GM12878 (cell line): Measurements from ENCODE around the gene PERM1. TPM values are rescaled to one million over a fixed set of nuclear protein-coding genes. Genes with fewer than 3 reads are reported as not detected.
A peak's percentile ranks its signal among the peaks of the same experiment; 100 is the strongest.

ENCODE experiments used
- ATAC-seq: fragments of 200-7000 bp; cut with Tn5 transposase; 3 replicates; pipeline ENCODE4 v1.9.1; 2020; ENCODE audit warnings: mild to moderate bottlenecking, moderate library complexity
- BruUV-seq: library from RNA; stranded (reverse); fragments of 400-500 nt; replicated peaks from 2 replicates; lab custom pipeline; 2021; lab: Mats Ljungman, UMichigan
- CTCF ChIA-PET: fragments of 300-600 bp; sonication (Branson Sonifier 250); formaldehyde crosslinking; extraction: SDS; loops from one replicate; lab custom pipeline; 2021; ENCODE audit warnings: inconsistent platforms; lab: Yijun Ruan, JAX
- POLR2A ChIA-PET: fragments of 350-600 bp; formaldehyde crosslinking; extraction: SDS; loops from one replicate; lab custom pipeline; 2021; ENCODE audit warnings: inconsistent platforms; lab: Charles Lee
- RAD21 ChIA-PET: fragments of 300-600 bp; sonication (Branson Sonifier 250); formaldehyde crosslinking; loops from one replicate; lab custom pipeline; 2023; ENCODE audit warnings: antibody characterized with exemption; ENCODE audit not compliant: unreplicated experiment; lab: Charles Lee
- SMC1A ChIA-PET: fragments of 300-600 bp; sonication (Branson Sonifier 250); formaldehyde crosslinking; loops from one replicate; lab custom pipeline; 2023; ENCODE audit not compliant: unreplicated experiment, uncharacterized antibody; lab: Charles Lee
- DNase-seq: peaks from one replicate; pipeline ENCODE4 v3.0.0-alpha.2; 2011; ENCODE audit warnings: low read depth, low spot score
- FAIRE-seq: peaks from 3 replicates; lab custom pipeline; 2011; peaks lifted over from hg19 to GRCh38; lab: Jason Lieb, UNC
- H2AFZ ChIP-seq: 2 replicates; pipeline ENCODE4 v1.6.0; 2011; ENCODE audit warnings: low read depth, low read length, control low read depth; ENCODE audit not compliant: control insufficient read depth
- H3K27ac ChIP-seq: 2 replicates; pipeline ENCODE4 v1.5.1; 2011; ENCODE audit warnings: control low read depth; ENCODE audit not compliant: control insufficient read depth, insufficient read depth
- H3K27me3 ChIP-seq, 2 experiments: replicated peaks in 1 of 2; 2 replicates each; pipeline versions ENCODE4 v1.6.0 to v1.6.1; 2011; ENCODE audit warnings: low read length in 1 of 2; ENCODE audit not compliant: control insufficient read depth in 2 of 2, insufficient read depth in 2 of 2
- H3K36me3 ChIP-seq, 2 experiments: 2 replicates each; pipeline ENCODE4 v1.5.1; 2011; ENCODE audit warnings: low read length in 1 of 2; ENCODE audit not compliant: control insufficient read depth in 2 of 2, insufficient read depth in 2 of 2
- H3K4me1 ChIP-seq: 2 replicates; pipeline ENCODE4 v1.6.1; 2011; ENCODE audit warnings: mild to moderate bottlenecking, low read length, moderate library complexity, mixed read lengths; ENCODE audit not compliant: control insufficient read depth, insufficient read depth
- H3K4me2 ChIP-seq: 2 replicates; pipeline ENCODE4 v1.6.0; 2011; ENCODE audit warnings: control low read depth; ENCODE audit not compliant: control insufficient read depth, insufficient read depth
- H3K4me3 ChIP-seq: fragments of 200-600 bp; sonication (generic); 2 replicates; pipeline ENCODE4 v1.5.1; 2016
- H3K79me2 ChIP-seq: 2 replicates; pipeline ENCODE4 v1.6.0; 2011; ENCODE audit warnings: low read length; ENCODE audit not compliant: control insufficient read depth, insufficient read depth
- H3K9ac ChIP-seq: 2 replicates; pipeline ENCODE4 v1.8.0; 2011; ENCODE audit warnings: low read length, control low read depth, mixed read lengths; ENCODE audit not compliant: control insufficient read depth, insufficient read depth
- H3K9me3 ChIP-seq: replicated peaks from 3 replicates; pipeline ENCODE4 v1.5.1; 2011; ENCODE audit warnings: mild to moderate bottlenecking, low read length; ENCODE audit not compliant: control insufficient read depth, insufficient read depth
- H4K20me1 ChIP-seq: 2 replicates; pipeline ENCODE4 v1.6.0; 2011; ENCODE audit not compliant: control insufficient read depth, insufficient read depth
- BHLHE40 ChIP-seq, 2 experiments: fragments of 450-650 bp in 1 of 2; IDR thresholded peaks; 2 replicates each; pipeline ENCODE4 v1.6.1; 2011 to 2017; ENCODE audit warnings: low read depth in 2 of 2, borderline replicate concordance in 1 of 2, improper control_type of control experiment in 1 of 2, low read length in 1 of 2, mild to moderate bottlenecking in 1 of 2
- CHD2 ChIP-seq: IDR thresholded peaks from 2 replicates; pipeline ENCODE4 v1.6.1; 2011; ENCODE audit warnings: low read depth, low read length, improper control_type of control experiment, borderline replicate concordance
- DPF2 ChIP-seq: fragments of 450-650 bp; IDR thresholded peaks from 2 replicates; pipeline ENCODE4 v1.6.1; 2017; ENCODE audit warnings: mild to moderate bottlenecking
- ETV6 ChIP-seq, 2 experiments: fragments of 450-650 bp in 1 of 2; IDR thresholded peaks in 1 of 2; conservative IDR thresholded peaks in 1 of 2; 2 replicates each; pipeline ENCODE4 v1.6.1; 2014; ENCODE audit warnings: antibody characterized with exemption in 1 of 2, borderline replicate concordance in 1 of 2, low read depth in 1 of 2, mild to moderate bottlenecking in 1 of 2, moderate library complexity in 1 of 2
- MLLT1 ChIP-seq: fragments of 450-650 bp; IDR thresholded peaks from 2 replicates; pipeline ENCODE4 v1.6.1; 2016; ENCODE audit warnings: mild to moderate bottlenecking
- RCOR1 ChIP-seq: conservative IDR thresholded peaks from 2 replicates; pipeline ENCODE4 v1.6.1; 2012; ENCODE audit warnings: low read depth, low read length, improper control_type of control experiment
- SKIL ChIP-seq: fragments of 450-650 bp; IDR thresholded peaks from 2 replicates; pipeline ENCODE4 v1.6.1; 2017; ENCODE audit warnings: mild to moderate bottlenecking, low read depth, inconsistent platforms; ENCODE audit not compliant: poor library complexity, severe bottlenecking
- SMARCA5 ChIP-seq: fragments of 450-650 bp; IDR thresholded peaks from 2 replicates; pipeline ENCODE4 v1.6.1; 2017; ENCODE audit warnings: mild to moderate bottlenecking
- WGBS: methylation state at CpG from one replicate; pipeline ENCODE4 v1.1.6; 2016; ENCODE audit warnings: low lambda C conversion rate; ENCODE audit not compliant: insufficient replicate concordance, insufficient coverage; ENCODE audit errors: missing lambda C conversion rate; 5-methylcytosine and 5-hydroxymethylcytosine counted together
- in situ Hi-C: fragments of 300-500 bp; cut with MboI; formaldehyde crosslinking; loops from 9 replicates; pipeline ENCODE4 v1.14.3; 2018; ENCODE audit warnings: mixed read lengths
- intact Hi-C: fragments of 100-400 bp; cut with micrococcal nuclease; formaldehyde crosslinking; loops from one replicate; pipeline ENCODE4 v1.14.2; 2022; ENCODE audit not compliant: unreplicated experiment
- polyA plus RNA-seq, 11 experiments: library from polyadenylated mRNA; depleted of rRNA in 4 of 11; unstranded in 6 of 11; stranded (reverse) in 5 of 11; fragments of >200 nt; fragmentation: Nextera tagmentation in 4 of 11; fragmentation: Illumina TruSeq in 1 of 11; extraction: Ambion mirVana in 4 of 11; extraction: Trizol in 1 of 11; gene quantifications; 1 replicate in 1 of 11; 2 replicates in 10 of 11; pipeline versions ENCODE4 v1.2.1 to v1.2.3, GENCODE V29; 2011 to 2016; ENCODE audit warnings: inconsistent platforms in 2 of 11, missing spikeins in 2 of 11, low read depth in 1 of 11
- total RNA-seq, 4 experiments: library from RNA; depleted of rRNA in 3 of 4; stranded (reverse); fragments of >200 nt in 3 of 4; fragmentation: Illumina TruSeq in 1 of 4; extraction: Trizol in 1 of 4; gene quantifications; 2 replicates each; pipeline versions ENCODE4 v1.2.1 to v1.2.3, GENCODE V29; 2013 to 2021

PERM1 gene
- total and polyA plus RNA-seq, 10 of the 15 experiments (the other 5 are each of a cell fraction or from before 2014, with no cell fraction given), result not detected

- in situ Hi-C loops, result loop anchor here (5.0 kb wide), 1 partner anchor 40 kb away; no protein-coding TSS in a partner anchor
- ATAC-seq (no peak), FAIRE-seq (no peak), DNase-seq (no peak)
- Histone ChIP-seq H3K9me3 (no peaks in the 10 kb centered on the region), H3K9ac (no peak overlapping the region), H3K79me2 (peaks cover 2% of the 10 kb centered on the region; the same call in 1 of the 2 replicates), H3K27ac (no peak overlapping the region), H3K4me3 (no peak overlapping the region), H3K4me1 (peaks cover 7% of the 10 kb centered on the region), H3K27me3 (no peaks in the 10 kb centered on the region), H4K20me1 (no peaks in the 10 kb centered on the region), H2AFZ (no peak overlapping the region), H3K4me2 (no peak overlapping the region), H3K36me3 (no peaks in the 10 kb centered on the region; a peak in 1 of 4 replicates)
- ChIA-PET CTCF (interaction anchor here (2.1 to 2.4 kb wide), 2 partner anchors 10 to 37 kb away, joined by 9 to 17 read pairs; no protein-coding TSS in a partner anchor), RAD21 (interaction anchor here (0.6 kb wide), 1 partner anchor 1089 kb away, joined by 3 read pairs; no protein-coding TSS in a partner anchor), POLR2A (interaction anchor here (0.6 to 1.8 kb wide), 3 partner anchors 10 to 178 kb away, joined by 3 to 6 read pairs (median 4); no protein-coding TSS in a partner anchor), SMC1A (interaction anchor here (1.1 to 1.7 kb wide), 2 partner anchors 10 to 37 kb away, joined by 3 to 10 read pairs; no protein-coding TSS in a partner anchor)
- TF ChIP-seq CHD2 (no peak), RCOR1 (no peak), SMARCA5 (no peak), ETV6 (conservative IDR thresholded peaks at IDR 0.05 in 1 of 2, IDR thresholded peaks at IDR 0.05 in 1 of 2; ENCODE audit: borderline replicate concordance in 1 of 2, low read depth in 1 of 2) (no peak), SKIL (no peak), BHLHE40 (IDR thresholded peaks at IDR 0.05; ENCODE audit: borderline replicate concordance in 1 of 2, low read depth in 2 of 2, low read length in 1 of 2) (no peak), MLLT1 (0 out of 2 replicates have a peak, but pooled peaks have one; percentile 32), DPF2 (no peak)
- 89% methylated on average over 27 of the region's 27 CpGs for WGBS
- intact Hi-C loops, result no loop called here
- no TSS peak for BruUV-seq
These were observed 40.6 kb upstream of the PERM1 start for GRCh38 chr1:1022302-1023009.
